OCI-LY3 (cell line): ENCODE data around the gene CMPK2.

ENCODE experiments used
- CTCF ChIP-seq: fragments of 200-600, 300-600 bp; sonication (generic); IDR thresholded peaks from 2 replicates; pipeline ENCODE4 v1.5.1; 2014; ENCODE audit warnings: antibody characterized with exemption, low read length, low read depth
- EZH2phosphoT487 ChIP-seq: fragments of 200-600 bp; shearing (Covaris generic); IDR thresholded peaks from 2 replicates; pipeline ENCODE4 v1.6.1; 2018; ENCODE audit warnings: antibody characterized with exemption, mixed run types, low read depth

DNA sequence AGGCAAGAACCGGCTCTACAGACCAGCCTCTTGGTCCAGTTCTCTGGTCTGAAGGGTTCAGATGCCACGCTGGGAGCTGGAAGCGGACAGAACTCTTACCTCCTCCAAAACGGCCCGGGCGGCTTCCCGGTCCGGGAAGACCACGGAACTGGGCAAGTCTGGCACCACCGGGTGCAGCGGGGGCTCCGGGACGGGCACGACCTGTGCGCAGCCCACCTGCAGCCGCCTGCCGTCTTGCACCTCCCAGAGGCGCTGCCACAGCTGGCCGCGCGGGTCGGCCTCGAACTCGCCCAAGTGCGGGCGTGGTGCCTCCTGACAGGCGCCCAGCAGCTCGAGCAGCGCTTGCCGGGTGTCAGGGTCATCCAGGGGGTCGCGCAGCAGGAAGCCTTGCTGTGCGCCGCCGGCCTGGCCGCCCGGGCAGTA, 773 bp downstream of the CMPK2 start:
- no peak for TF ChIP-seq CTCF
- no peak for TF ChIP-seq EZH2phosphoT487
